KOPT-K1 (cell line): Measurements from ENCODE around the gene FOXC1.

Experiments
- H3K27ac ChIP-seq: fragments of 200-600 bp; sonication (generic); 2 replicates; pipeline ENCODE4 v1.5.1; 2016; ENCODE audit warnings: antibody characterized with exemption, mild to moderate bottlenecking, low read depth, low read length; ENCODE audit not compliant: poor library complexity, severe bottlenecking
- H3K36me3 ChIP-seq: fragments of 200-600 bp; sonication (generic); 2 replicates; pipeline ENCODE4 v1.5.1; 2017; ENCODE audit warnings: antibody characterized with exemption, mild to moderate bottlenecking, low read length, moderate library complexity; ENCODE audit not compliant: insufficient read depth
- H3K9me3 ChIP-seq: fragments of 200-600 bp; sonication (generic); 2 replicates; pipeline ENCODE4 v1.5.1; 2017; ENCODE audit warnings: antibody characterized with exemption, low read length, mild to moderate bottlenecking; ENCODE audit not compliant: insufficient read depth, poor library complexity, severe bottlenecking

Gene FOXC1

DNA sequence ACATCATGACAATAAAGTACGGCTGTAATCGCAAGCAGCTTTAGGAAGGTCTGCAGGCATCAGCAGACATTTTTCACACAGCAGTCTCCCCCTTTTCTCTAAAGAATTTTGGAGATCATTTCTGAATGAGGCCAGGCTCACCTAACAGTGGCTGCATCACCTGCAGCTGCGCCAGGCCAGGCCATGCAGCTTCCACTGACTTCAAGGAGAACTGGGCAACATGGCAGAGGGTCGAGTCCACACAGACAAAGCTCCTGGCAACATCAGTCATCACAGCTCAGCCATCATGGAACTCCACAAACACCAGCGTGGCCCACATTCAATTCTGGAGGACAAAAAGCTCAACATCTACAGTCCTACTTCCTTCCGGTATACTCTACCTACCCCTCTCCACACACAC is 17.8 kb upstream of the FOXC1 start:
- no peak overlapping the region for H3K27ac ChIP-seq
- no peaks in the 10 kb centered on the region for H3K36me3 ChIP-seq
- H3K9me3 ChIP-seq: no peaks in the 10 kb centered on the region

- no peaks in the 10 kb centered on the region for H3K36me3 ChIP-seq
- H3K27ac ChIP-seq: no peak overlapping the region
- no peaks in the 10 kb centered on the region for H3K9me3 ChIP-seq
Observed at GRCh38 chr6:1592852-1593251, 16.9 kb upstream of the FOXC1 start.

GRCh38 chr6:1593286-1593957 is 16.3 kb upstream of the FOXC1 start:
- H3K27ac ChIP-seq: no peak overlapping the region
- H3K9me3 ChIP-seq: no peaks in the 10 kb centered on the region
- no peaks in the 10 kb centered on the region for H3K36me3 ChIP-seq

DNA sequence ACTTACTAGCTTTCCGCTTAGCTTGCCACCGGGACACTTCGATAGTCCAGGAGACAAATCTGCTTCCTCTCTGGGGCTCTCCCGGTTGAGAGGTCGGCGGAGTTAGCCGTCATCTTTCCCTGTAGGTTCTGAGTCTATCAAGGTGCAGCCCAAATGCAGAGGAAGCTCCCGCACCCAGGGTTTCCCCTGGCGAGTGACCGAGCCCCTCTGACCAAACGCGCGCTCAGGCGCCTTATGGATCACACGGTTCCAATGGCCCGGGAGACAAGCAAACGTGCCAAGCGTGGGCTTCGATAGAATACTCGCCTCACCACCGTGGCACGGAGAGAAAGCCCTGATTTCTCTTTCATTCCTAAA is 15.8 kb upstream of the FOXC1 start:
- no peaks in the 10 kb centered on the region for H3K9me3 ChIP-seq
- H3K27ac ChIP-seq: no peak overlapping the region
- no peaks in the 10 kb centered on the region for H3K36me3 ChIP-seq

DNA sequence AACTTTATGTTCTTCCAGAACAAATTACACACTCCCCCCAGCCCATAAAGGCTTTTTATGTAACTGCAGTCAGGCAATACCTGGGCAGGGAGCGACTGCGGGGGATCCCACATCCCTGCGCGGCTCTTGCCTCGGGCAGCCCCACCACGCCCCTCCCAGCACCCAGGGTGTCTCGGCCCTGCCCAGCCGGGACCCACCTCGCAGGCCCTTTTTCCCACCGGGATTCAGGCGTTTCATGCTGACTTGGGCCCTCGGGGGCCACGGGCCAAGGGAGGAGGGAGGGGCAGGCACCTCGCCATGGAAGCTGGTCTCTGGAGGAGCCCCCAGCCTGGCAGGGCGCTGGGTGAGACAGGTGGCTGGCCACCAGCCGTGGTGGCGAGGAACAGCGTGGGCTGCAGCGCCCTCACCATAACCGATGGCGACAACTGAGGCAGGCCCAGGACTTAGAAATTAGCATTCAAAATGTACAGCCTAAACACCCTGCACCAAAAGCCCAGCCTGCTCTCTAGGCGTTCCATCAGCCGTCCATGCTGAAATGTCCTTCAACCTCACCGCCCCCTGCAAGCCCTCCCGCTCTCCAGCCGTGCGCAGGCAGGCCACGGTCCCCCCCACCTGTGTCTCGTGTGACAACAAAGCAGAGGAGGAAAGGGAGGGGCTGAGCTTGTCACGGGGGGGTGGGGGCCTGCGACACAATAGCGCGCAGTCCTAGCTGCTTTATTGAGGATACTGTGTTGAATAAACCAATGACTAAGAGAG is 15.1 kb upstream of the FOXC1 start:
- Histone ChIP-seq H3K27ac (no peak overlapping the region), H3K36me3 (no peaks in the 10 kb centered on the region), H3K9me3 (no peaks in the 10 kb centered on the region)

DNA sequence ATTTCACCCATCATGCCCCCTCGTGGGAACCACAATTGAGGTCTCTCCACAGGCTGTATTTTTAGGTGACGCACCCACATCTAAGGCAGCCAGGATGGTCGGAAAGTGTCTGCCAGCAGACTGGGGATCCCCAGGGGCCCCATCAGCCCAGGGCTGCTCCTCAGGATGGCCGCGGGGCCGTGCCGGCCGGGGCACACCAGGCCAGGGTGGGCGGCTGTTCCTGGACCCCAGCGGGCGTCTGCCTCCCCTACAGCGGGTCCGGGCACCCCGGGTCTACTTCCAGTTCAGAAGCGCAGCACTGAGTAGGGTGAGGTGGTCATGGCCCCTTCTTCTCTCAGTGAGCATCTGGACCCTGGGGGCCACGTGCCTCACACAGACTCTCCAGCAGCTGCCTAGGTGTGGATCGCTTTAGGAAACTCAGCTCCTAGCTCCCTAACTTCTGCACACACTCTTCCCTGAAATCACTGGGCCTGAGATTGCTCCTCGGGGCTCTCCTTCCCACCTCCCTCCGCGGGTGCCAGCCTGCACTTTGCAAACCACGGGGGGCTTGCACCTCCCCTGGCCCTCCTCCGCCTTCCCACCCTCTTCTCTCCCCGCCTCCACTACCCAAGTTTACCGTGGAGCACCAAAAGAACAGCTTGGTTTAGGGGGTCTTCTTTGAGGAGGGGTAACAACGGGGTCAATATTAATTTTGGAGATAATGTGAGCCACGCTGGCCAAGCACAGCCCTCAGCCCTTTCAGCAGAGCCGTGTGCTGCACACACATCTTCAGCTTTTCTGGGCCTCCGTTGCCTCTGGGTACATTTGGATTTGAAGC is 14.2 kb upstream of the FOXC1 start:
- Histone ChIP-seq H3K36me3 (no peaks in the 10 kb centered on the region), H3K27ac (no peak overlapping the region), H3K9me3 (no peaks in the 10 kb centered on the region)

DNA sequence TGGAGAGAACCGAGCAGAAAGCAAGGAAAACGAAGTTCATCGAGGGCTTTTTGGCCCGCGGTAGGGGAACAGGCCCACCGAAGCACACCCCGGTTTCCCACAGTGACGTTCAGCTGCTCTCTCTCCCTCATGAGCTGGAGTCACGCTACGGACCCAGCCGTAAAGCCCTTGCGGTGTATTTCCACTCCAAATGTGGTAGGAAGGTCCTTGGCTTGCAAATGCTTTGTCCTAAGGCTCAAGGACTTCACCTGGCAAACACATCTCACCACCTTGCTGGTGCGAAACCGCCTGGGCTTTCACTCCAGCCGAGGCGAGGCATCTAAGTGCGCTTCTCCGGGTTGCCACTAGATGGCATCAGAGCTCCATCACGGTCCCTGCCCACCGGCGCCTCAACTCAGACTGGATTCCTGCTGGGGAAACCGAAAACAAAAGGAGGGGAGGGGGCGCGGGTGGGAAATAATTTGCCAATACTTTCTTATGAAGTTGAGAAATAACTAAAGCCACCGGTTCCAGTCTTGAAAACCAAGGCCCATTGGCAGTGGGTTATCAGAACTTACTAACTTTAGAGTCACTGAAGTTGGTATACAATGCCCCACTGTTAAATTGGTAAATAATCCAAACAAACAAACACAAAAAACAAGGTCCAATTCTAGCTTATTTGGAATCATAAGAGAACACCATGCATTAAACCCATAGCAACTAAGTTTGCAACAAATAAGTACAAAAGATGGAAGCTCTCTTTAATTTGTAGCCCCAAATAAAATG is 13.4 kb upstream of the FOXC1 start:
- no peaks in the 10 kb centered on the region for H3K36me3 ChIP-seq
- H3K9me3 ChIP-seq: no peaks in the 10 kb centered on the region
- H3K27ac ChIP-seq: no peak overlapping the region

DNA sequence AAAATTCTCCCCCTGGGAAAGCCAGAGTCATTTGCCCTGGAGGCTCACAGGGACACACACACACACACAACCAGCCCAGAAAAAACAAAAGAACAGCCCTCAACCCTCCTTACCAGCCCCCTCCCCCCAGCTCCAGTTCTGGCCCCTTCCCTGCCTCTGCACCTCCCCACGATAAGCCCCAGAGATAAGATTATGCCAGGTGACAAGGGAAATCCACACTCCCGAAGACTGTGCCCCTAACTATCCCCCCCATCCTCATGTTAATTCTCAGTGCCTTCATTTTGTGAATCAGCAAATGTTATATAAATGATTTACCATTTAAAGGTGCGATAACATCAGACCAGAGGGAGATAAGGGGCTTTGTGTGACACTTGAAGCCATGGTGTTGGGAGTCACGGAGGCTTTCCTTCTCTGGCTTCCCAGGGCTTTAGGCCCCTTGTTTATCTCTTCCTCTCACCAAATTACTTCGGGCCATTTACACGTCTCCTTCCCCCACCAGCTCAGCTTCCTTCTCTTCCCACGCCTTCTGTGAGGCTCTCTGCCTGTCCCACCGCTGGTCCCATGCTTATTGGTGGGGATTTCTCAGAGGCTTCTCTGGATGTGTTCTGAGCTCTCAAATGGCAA is 12.5 kb upstream of the FOXC1 start:
- no peak overlapping the region for H3K27ac ChIP-seq
- H3K9me3 ChIP-seq: no peaks in the 10 kb centered on the region
- H3K36me3 ChIP-seq: no peaks in the 10 kb centered on the region

DNA sequence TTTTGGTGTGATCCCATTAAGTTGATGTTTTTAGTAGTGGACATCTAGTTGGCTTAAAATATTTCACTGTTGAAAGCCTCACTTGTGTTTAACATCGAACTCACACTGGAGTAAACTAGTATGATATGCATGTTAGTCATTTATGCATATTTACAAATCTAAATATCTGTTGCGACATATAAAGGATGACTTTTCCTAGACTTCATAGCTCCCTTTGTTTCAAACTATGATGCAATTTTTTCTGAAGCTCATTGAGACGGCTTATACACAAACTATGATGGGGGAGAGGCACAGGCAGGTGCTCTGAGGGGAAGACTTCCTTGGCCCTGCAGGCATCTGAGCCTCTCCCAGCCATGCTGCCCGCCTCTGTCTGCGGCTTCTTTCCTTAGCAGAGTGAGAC is 11.8 kb upstream of the FOXC1 start:
- Histone ChIP-seq H3K36me3 (no peaks in the 10 kb centered on the region), H3K9me3 (no peaks in the 10 kb centered on the region), H3K27ac (no peak overlapping the region)

GRCh38 chr6:1598433-1598832 is 11.3 kb upstream of the FOXC1 start:
- no peak overlapping the region for H3K27ac ChIP-seq
- H3K36me3 ChIP-seq: no peaks in the 10 kb centered on the region
- no peaks in the 10 kb centered on the region for H3K9me3 ChIP-seq

- Histone ChIP-seq H3K9me3 (no peaks in the 10 kb centered on the region), H3K27ac (no peak overlapping the region), H3K36me3 (no peaks in the 10 kb centered on the region)
Observed at GRCh38 chr6:1598886-1599285, 10.8 kb upstream of the FOXC1 start.

GRCh38 chr6:1599469-1599868 is 10.2 kb upstream of the FOXC1 start:
- Histone ChIP-seq H3K9me3 (no peaks in the 10 kb centered on the region), H3K27ac (no peak overlapping the region), H3K36me3 (no peaks in the 10 kb centered on the region)

GRCh38 chr6:1600063-1600763 is 9.5 kb upstream of the FOXC1 start:
- no peaks in the 10 kb centered on the region for H3K36me3 ChIP-seq
- H3K27ac ChIP-seq: no peak overlapping the region
- H3K9me3 ChIP-seq: no peaks in the 10 kb centered on the region

- Histone ChIP-seq H3K27ac (no peak overlapping the region), H3K36me3 (no peaks in the 10 kb centered on the region), H3K9me3 (no peaks in the 10 kb centered on the region)
Observed at GRCh38 chr6:1600764-1601157, 9.0 kb upstream of the FOXC1 start.
